Epidermal melanocyte (primary cell): ENCODE results near the gene KAT2A.

ENCODE experiments used
- DNase-seq: peaks from one replicate; pipeline ENCODE4 v3.0.0; 2011; ENCODE audit warnings: low spot score; ENCODE audit not compliant: insufficient read length

Gene KAT2A

GRCh38 chr17:42094375-42095069, 26.6 kb downstream of the KAT2A start:
- DNase-seq, result no peak

- no peak for DNase-seq
Measured at GRCh38 chr17:42092939-42093338, 28.2 kb downstream of the KAT2A start.

DNA sequence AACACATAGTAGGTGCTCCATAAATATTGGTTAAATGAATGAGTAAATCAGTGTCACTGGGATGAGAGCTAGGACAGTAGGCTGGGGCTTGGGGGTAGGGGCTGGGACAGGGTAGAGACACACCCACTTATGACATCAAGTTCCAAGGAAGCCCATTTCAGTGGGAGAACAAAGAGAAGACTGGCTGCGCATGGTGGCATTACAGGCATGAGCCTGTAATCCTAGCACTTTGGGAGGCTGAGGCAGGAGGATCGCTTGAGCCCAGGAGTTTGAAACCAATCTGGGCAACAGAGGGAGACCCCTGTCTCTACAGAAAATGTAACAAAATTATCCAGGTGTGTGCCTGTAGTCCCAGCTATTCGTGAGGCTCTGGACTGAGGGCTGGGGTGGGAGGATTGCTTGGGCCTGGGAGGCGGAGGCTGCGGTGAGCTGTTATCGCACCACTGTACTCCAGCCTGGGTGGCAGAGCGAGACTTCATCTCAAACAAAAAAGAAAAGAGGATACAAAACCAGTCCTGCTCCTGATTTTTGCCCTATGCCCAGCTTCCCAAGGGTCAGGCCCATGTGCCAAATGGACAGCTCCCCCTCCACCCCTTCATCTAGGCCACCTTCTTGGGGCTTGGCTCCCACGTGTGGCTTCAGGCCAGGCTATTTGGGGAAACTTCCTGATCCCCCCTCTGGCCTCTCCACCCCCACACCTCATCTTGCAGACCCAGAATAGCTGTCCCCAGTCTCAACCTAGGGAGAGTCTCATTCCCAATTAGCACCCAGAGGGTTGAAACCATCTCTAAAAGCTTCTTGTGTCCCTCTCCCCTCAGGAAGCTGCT, 30.0 kb downstream of the KAT2A start:
- DNase-seq, result no peak

GRCh38 chr17:42088736-42089135, 32.4 kb downstream of the KAT2A start:
- no peak for DNase-seq

DNA sequence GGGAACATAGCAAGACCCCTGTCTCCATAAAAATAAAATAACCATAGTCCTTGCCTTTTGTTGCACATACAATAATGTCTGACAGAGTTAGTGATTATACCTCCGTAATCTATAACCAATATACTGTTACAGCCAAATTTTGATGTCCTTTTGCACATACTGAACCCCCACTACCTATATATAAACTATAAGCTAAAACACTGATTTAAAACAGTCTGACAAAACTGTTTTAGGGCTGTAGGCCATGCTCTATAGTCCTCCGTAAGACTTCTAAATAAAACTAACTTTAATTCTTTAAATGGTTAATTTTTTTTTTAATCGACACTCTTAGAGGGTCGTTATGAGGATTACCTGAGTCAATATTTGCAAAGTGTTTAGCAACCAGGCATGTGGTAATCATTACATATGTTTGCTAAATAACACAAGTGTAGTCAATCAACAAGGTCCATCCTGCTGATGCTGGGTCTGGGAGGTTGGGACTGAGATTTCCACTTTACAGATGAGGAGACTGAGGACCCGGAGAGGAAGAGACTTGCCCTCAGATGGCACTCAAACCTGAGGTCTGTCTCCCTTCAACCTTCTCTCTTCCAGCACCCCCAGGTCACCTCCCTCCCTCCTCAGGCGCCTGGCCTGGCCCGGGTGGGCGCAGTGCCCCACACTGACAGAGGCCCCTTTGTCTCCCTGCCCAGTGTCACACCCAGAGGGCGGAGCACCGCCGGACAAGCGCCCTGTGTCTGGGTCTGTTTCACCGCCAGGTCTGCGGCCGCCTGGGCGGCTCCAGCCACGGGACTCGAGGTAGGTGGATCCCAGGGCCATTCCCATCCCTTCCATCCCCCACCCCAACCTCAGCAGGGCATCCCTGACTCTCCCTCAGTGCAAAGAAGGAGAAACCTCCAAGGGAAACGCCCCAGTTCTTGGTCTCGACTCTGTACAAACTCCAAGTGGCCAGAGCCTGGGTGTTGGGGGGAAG, 33.1 kb downstream of the KAT2A start:
- no peak for DNase-seq

- DNase-seq, result no peak
Measured at GRCh38 chr17:42087042-42087701, 34.0 kb downstream of the KAT2A start.

DNA sequence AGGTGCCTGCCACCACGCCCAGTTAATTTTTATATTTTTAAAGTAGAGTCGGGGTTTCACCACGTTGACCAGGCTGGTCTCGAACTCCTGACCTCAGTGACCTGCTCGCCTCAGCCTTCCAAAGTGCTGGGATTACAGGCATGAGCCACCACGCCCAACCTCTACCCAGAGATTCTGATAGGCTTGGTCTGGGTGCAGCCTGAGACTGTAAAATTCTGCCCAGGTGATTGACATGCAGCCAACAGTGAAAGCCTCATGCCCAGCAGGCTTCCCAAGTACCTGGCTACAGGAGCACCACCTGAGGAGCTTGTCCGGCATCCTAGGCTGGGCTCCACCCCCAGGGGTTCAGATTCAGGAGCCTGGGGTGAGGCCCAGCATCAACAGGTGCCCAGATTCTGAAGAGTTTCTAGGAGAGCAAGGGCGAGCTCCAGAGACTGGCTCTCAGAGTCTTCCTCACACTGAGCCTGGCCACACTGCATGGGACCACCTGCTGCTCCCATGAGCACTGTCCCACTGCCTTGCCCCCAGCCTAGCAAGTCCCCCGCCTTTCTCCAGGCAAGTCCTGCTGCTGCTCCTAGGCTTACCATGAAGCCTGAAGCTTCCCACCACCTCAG, 39.5 kb downstream of the KAT2A start:
- DNase-seq, result no peak

GRCh38 chr17:42079541-42079940, 41.6 kb downstream of the KAT2A start:
- DNase-seq, result no peak

GRCh38 chr17:42078396-42079043, 42.6 kb downstream of the KAT2A start:
- DNase-seq, result no peak

DNA sequence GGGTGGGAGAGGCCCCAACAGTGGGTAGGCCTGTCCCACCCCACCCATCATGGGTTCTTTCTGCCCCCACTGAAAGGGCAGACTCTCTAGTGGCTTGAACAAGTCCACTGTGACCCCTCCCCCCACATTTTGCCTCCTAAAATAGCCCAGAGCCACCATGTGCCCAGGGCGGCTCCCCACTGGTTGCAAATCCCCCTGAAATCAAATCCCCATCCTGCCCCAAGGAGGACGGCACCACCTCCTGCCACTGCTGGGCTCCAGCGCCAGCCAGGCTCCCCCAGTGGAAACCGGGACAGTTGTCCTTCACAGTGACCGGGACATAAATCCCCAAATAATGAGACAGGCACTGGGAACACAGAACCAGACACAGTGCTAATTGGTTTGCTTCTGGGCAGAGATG, 43.4 kb downstream of the KAT2A start:
- no peak for DNase-seq

DNA sequence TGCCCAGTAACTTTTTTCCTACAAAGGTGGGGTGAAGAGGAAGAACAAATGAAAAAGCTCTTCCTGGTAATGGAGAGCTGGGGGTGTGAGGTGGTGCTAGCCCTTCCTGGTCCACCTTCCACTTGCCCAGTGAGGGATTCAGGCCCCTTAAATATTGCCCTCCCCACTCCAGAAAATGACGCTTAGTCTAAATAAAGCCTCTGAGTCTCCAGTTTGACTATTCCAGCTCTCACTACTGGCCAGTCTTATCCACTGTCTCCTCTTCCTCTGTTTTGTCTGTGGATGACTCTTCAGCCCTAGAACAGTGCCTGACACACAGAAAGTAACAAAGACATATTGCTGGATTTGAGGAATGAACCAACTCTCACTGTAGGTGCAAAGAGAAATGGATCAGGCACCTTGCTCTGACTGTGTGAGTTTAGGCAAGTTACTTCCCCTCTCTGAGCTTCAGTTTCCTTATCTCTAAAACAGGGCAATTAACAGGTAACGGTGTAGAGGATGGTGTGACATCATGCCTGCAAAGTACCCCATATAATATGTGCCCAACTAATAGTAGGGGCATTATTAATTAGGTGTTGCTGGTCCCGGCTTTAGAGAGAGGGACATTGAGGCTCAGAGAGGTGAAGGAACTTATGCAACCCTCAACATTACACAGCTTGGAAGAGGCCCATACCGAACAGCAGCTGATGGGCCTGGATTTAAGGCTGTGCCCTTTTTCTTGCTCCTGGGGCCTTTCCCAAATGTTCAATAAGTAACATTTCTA, 44.2 kb downstream of the KAT2A start:
- no peak for DNase-seq

- no peak for DNase-seq
Measured at GRCh38 chr17:42075789-42076188, 45.4 kb downstream of the KAT2A start.

DNA sequence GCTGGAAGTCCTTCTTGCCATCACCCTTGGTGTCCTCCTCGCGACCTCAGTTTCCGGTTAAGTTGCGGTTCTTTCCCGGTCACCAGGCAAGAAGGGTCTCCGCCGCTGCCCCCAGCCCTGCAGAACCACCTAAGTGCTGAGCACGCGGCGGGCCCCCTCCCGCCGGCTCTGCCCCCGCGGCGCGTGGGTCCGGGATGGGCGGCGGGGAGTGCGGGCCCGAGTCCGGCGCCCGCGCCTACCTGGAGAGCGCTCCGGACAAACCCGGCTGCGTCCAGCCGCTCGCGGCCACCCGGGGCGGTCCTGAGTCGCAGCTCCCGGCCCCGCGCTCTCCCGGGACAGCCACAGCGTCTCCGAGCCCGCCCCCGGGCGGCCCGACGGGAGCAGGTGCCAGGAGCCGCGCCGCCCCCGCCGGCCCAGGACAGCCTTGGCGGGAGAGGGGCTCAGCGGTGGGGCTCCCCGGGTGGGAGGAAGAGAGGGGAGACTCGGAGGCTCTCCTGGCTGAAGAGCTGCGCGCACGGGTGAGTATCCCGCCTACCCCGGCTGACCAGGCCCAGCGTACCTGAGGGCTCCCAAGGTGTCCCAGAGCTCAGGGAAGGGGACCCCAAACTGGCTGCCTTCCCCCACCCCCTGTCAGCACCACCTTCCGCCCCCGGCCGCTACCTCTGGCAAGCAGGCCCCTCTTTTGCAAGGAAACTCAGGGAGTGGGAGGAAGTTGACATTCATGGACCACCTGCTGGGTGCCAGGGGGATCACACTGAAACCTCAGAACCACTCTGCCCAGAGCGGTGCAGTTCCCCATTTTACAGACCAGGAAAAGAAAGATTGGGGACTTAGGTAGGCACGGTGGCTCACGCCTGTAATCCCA, 48.6 kb downstream of the KAT2A start:
- no peak for DNase-seq

DNA sequence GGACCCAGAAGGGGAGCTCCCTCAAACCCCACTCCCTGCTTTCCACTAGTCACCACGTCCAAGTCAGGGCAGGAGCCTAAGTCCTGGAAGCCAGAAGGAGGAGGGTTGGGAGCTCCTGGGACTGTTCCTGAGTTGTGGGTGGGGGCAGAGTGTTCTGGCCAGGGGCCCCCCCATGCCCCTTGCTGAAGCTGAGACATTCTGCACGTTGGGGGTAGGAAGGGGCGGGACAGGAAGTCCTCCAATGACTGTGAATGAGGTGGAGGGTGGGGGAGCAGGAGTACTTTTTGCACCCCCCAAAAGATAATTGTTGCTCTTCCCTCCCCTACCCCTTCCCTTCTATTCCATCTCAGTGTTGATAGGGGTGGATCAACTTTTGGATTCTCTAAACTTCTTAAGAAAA, 49.4 kb downstream of the KAT2A start:
- no peak for DNase-seq

GRCh38 chr17:42068979-42069378, 52.2 kb downstream of the KAT2A start:
- no peak for DNase-seq

DNA sequence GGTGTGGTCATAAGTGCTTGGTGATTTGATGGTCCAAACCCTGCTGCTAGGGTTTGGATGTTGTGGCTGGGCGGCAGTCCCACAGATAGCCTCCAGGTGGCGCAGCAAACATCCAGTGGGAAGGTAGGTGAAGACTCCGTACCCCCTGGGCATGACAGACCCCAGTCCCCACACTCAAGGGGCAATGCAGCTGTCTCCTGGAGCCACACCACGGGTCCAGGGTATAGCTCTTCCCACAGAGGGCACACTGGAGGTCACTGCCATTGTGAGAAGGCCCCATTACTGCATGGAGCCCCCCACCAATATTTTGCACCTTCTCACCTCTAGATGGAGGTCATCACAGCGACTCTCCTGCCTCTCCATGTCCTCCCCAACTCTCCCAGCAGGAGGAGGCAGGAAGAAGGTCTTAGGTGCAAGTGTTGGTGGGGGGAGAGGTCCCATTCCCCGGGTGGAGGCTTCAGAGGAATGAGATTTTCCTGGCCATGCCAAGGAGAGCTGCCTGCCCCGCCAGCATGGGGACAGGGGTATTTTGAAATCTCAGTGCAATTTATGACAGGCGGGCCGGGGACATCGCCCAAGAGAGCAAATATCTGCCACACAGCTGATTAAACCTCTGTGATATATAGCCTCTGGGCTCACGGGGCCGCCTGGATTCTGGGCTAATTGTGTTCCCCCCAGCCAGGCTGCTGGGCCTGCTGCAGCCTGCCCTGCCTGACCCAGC, 53.6 kb downstream of the KAT2A start:
- no peak for DNase-seq

GRCh38 chr17:42065201-42065600, 56.0 kb downstream of the KAT2A start:
- DNase-seq, result no peak
